ENCODE data around the gene COL18A1. TPM values are rescaled to one million over a fixed set of nuclear protein-coding genes. Genes with fewer than 3 reads are reported as not detected.
A peak's percentile ranks its signal among the peaks of the same experiment; 100 is the strongest.

The COL18A1 gene
- total and polyA plus RNA-seq, 2 experiments from 2014 or later: 97.1 to 140 TPM

- Histone ChIP-seq H2AFZ (no peak overlapping the region), H3K9me3 (ENCODE audit: low read depth) (no peaks in the 10 kb centered on the region), H3K9me2 (replicated peaks; ENCODE audit: insufficient read depth) (no peaks in the 10 kb centered on the region), H3K4me3 (no peak overlapping the region), H3K4me2 (peak overlapping the region; percentile 52), H3K36me3 (replicated peaks; ENCODE audit: insufficient read depth, low read depth) (no peaks in the 10 kb centered on the region), H3K27me3 (no peaks in the 10 kb centered on the region), H3K79me2 (peaks cover 61% of the 10 kb centered on the region), H3K27ac (peak overlapping the region; percentile 51), H4K20me1 (ENCODE audit: insufficient read depth, poor library complexity, severe bottlenecking) (no peaks in the 10 kb centered on the region), H3K4me1 (ENCODE audit: insufficient read depth) (peaks cover 45% of the 10 kb centered on the region)
- DNase-seq (ENCODE audit: low spot score): no peak
- no peak for TF ChIP-seq EZH2 (IDR thresholded peaks at IDR 0.05; ENCODE audit: borderline replicate concordance)
- WGBS (ENCODE audit: low lambda C conversion rate, missing lambda C conversion rate): 87% methylated on average over 17 of the region's 17 CpGs
Measured at GRCh38 chr21:45431781-45432572, 27.0 kb downstream of the COL18A1 start.

- H3K9me2 ChIP-seq (replicated peaks; ENCODE audit: insufficient read depth): no peaks in the 10 kb centered on the region
- H3K4me1 ChIP-seq (ENCODE audit: insufficient read depth): peaks cover 41% of the 10 kb centered on the region
- no peaks in the 10 kb centered on the region for H3K27me3 ChIP-seq
- H3K36me3 ChIP-seq (replicated peaks; ENCODE audit: insufficient read depth, low read depth): no peaks in the 10 kb centered on the region
- no peak for TF ChIP-seq EZH2phosphoT487 (IDR thresholded peaks at IDR 0.05; ENCODE audit: low read depth, severe bottlenecking, unreplicated experiment)
- no peak for TF ChIP-seq CTCF (IDR thresholded peaks at IDR 0.05; ENCODE audit: poor library complexity)
- TF ChIP-seq EZH2 (IDR thresholded peaks at IDR 0.05; ENCODE audit: borderline replicate concordance): no peak
- no peaks in the 10 kb centered on the region for H4K20me1 ChIP-seq (ENCODE audit: insufficient read depth, poor library complexity, severe bottlenecking)
- H3K79me2 ChIP-seq: peaks cover 56% of the 10 kb centered on the region
- WGBS (ENCODE audit: low lambda C conversion rate, missing lambda C conversion rate): 55% methylated on average over 16 of the region's 16 CpGs
- no peaks in the 10 kb centered on the region for H3K9me3 ChIP-seq (ENCODE audit: low read depth)
- no peak overlapping the region for H3K4me3 ChIP-seq
- H2AFZ ChIP-seq: no peak overlapping the region
- peak overlapping the region; percentile 51 for H3K27ac ChIP-seq
- no peak for DNase-seq (ENCODE audit: low spot score)
- H3K4me2 ChIP-seq: peak overlapping the region; percentile 52
Measured at GRCh38 chr21:45432575-45433255, 27.8 kb downstream of the COL18A1 start.

GRCh38 chr21:45433301-45433700 is 28.3 kb downstream of the COL18A1 start:
- H3K27ac ChIP-seq: peak overlapping the region; percentile 51
- peak overlapping the region; percentile 52 for H3K4me2 ChIP-seq
- no peak for TF ChIP-seq EZH2phosphoT487 (IDR thresholded peaks at IDR 0.05; ENCODE audit: low read depth, severe bottlenecking, unreplicated experiment)
- no peak for TF ChIP-seq EZH2 (IDR thresholded peaks at IDR 0.05; ENCODE audit: borderline replicate concordance)
- no peak for TF ChIP-seq CTCF (IDR thresholded peaks at IDR 0.05; ENCODE audit: poor library complexity)
- no peak for DNase-seq (ENCODE audit: low spot score)
- no peaks in the 10 kb centered on the region for H3K27me3 ChIP-seq
- WGBS (ENCODE audit: low lambda C conversion rate, missing lambda C conversion rate): 74% methylated on average over 8 of the region's 8 CpGs
- peaks cover 35% of the 10 kb centered on the region for H3K4me1 ChIP-seq (ENCODE audit: insufficient read depth)
- H3K9me3 ChIP-seq (ENCODE audit: low read depth): no peaks in the 10 kb centered on the region
- H3K9me2 ChIP-seq (replicated peaks; ENCODE audit: insufficient read depth): no peaks in the 10 kb centered on the region
- H3K4me3 ChIP-seq: no peak overlapping the region
- peaks cover 52% of the 10 kb centered on the region for H3K79me2 ChIP-seq
- H4K20me1 ChIP-seq (ENCODE audit: insufficient read depth, poor library complexity, severe bottlenecking): no peaks in the 10 kb centered on the region
- no peaks in the 10 kb centered on the region for H3K36me3 ChIP-seq (replicated peaks; ENCODE audit: insufficient read depth, low read depth)
- H2AFZ ChIP-seq: no peak overlapping the region

Data from hepatocyte (in vitro differentiated cells).